Neural cell (in vitro differentiated cells): Measurements from ENCODE around the gene PLEKHG5.

Source experiments
- CTCF ChIP-seq: fragments of 450-650 bp; IDR thresholded peaks from 2 replicates; pipeline ENCODE4 v1.5.1; 2014; ENCODE audit warnings: antibody characterized with exemption, mild to moderate bottlenecking, moderate library complexity; ENCODE audit not compliant: poor library complexity, severe bottlenecking
- EP300 ChIP-seq: fragments of 450-650 bp; conservative IDR thresholded peaks from 2 replicates; pipeline ENCODE4 v1.6.1; 2014; ENCODE audit warnings: antibody characterized with exemption, mild to moderate bottlenecking, moderate library complexity; ENCODE audit not compliant: poor library complexity, severe bottlenecking

- TF ChIP-seq CTCF: no peak
- no peak for TF ChIP-seq EP300
Measured at GRCh38 chr1:6477039-6477820, 14.2 kb downstream of the PLEKHG5 start.
